Middle frontal gyrus (tissue), 1 donor: ENCODE results near the gene FAM90A1.
"Not testable (repeated sequence)": the region's sequence is repeated elsewhere in the genome, so short reads cannot be mapped to it uniquely, and the experiment has no call there.

ENCODE experiments used
- DNase-seq: peaks from one replicate; pipeline ENCODE4 v3.0.0-alpha.2; 2015; ENCODE audit warnings: low spot score; ENCODE audit errors: extremely low spot score

The FAM90A1 gene

GRCh38 chr12:8233935-8234495 is 6.6 kb upstream of the FAM90A1 start:
- DNase-seq, result not testable (repeated sequence)

DNA sequence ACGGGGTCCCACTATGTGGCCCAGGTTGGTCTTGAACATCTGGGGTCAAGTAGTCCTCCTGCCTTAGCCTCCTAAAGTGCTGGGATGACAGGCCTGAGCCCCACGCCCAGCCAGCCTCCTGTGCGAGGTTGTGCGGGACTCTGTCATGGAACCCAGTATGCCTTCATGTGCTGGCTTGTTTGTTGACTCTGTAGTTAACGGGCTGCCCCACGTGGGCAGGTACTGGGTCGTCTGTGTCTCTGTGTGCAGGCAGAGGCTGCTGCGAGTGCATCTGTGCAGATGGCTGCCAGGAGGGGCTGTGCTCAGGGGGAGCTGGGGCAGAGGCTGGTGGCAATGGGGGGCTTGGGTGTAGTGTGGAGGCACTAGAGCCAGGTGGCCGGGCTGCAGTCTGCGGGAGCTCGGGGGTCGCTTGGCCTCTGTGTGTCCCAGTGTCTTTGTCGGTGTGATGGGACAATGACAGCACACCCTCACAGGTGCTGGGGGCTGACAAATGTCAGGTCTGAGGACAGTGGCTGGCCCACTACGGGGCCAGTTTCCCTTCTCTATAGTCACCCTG is 6.0 kb upstream of the FAM90A1 start:
- DNase-seq, result not testable (repeated sequence)

DNA sequence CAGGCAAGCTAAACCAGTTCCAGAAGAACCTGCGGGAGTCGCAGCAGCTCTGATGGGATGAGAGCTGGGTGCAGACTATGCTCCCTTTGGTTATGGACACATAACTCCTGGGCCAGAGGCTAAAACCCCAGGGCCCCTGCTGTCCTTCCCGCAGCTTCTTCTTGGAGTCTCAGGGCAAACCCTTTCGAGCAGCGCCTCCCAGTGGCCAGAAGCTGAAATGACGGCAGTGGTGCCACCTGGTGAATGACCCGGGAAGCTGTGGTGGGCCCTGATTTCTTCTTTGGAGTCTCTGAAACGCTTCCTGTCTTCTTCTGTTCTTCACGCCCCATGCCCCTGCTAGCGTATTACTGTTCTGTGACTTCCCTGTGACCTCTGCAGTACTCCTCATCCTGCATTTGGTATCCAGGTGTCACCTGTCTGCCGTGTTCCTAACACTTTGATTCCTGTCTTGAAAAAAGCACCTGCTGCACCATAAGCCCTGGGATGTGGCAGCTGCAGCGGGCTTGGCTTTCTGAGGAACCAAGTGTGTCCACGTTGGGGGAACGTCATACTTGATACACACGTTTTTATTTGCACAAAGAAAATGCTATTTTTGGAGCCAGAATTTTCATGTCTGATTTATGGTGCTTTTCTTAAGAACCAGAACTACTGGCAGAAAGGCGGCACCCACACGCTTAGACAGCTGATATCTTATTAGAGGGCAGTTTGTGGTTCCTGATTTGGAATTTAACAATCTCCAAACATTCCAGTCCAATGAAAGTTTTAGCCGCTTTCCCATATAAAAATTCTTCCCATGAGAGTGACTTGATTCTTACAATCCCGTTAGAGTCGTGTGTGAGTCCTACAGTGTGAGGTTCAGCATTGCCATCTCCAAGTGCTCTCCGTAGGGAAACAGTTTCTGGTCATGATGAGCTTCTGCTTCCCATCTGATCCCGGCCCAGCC is 4.5 kb upstream of the FAM90A1 start:
- not testable (repeated sequence) for DNase-seq

DNA sequence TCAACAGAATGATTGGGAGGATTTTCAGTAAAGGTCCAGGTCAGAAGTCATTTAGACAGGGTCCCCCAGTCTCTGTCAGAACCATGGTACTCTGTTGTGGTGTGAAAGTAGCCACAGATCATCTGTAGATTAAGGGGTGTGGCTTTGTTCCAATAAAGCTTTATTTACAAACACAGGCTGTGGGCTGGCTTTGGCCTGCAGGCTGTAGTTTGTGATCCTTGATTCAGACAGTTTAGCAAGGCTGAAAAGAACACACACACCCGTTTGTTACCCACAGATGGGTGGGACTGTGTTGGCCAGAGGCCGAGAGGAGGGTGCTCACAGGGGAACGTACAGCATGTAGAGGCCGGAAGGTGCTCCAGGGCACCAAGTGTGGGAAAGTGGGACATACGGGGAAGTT is 3.6 kb upstream of the FAM90A1 start:
- not testable (repeated sequence) for DNase-seq

GRCh38 chr12:8229486-8229885 is 2.1 kb upstream of the FAM90A1 start:
- DNase-seq, result not testable (repeated sequence)

DNA sequence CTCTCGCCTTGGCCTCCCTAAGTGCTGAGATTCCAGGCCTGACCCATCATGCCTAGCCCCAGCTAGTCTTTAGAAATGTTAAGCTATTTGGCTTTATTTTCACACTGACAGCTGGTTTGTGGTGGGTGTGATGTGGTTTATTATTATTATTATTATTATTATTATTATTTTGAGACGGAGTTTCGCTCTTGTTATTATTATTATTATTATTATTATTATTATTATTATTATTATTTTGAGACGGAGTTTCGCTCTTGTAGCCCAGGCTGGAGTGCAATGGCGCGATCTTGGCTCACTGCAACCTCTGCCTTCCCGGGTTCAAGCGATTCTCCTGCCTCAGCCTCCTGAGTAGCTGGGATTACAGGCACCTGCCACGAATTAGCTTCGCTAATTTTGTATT is 1.2 kb upstream of the FAM90A1 start:
- not testable (repeated sequence) for DNase-seq

- not testable (repeated sequence) for DNase-seq
These were observed 287 bp upstream of the FAM90A1 start for GRCh38 chr12:8227732-8228077.

DNA sequence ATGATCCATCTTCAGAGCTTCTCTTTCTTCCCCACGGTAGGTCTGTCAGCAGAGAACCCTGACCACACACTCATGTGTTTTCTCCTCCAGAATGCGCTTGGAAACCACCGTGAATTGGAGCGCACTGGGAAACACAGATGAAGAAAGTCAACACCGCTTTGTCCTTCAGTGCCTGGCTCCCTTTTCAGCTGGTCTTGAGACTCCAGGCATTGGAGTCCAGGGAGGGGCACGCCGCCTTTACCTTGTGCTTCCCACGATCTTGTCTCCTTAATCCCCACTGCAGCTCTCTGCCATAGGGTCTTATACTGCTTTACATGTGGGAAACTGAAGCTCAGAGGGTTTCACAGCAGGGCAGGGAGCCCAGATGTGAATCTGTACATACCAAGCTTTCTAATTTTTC is 1.1 kb downstream of the FAM90A1 start:
- no peak for DNase-seq

GRCh38 chr12:8224782-8225181 is 2.6 kb downstream of the FAM90A1 start:
- not testable (repeated sequence) for DNase-seq

- not testable (repeated sequence) for DNase-seq
These were observed 3.8 kb downstream of the FAM90A1 start for GRCh38 chr12:8223646-8224045.

DNA sequence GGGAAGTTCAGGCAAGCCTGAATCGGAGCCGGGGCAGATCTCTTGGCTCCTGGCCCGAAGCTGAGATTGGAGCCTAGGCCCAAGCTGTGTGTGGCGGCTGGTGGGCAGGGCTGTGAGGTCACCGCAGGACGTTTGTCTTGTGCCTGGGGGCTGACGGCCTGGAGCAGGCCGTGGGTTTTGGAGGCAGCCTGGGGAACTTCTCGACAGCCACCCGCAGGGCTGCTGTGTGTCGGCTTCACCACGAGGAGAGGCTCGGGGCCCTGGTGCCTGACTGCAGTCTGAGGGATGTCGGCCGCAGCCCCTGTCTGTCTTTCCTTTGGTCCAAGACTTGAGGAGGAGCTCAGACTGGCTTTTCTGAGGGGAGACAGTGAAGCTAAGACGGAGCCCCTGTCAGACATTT is 5.1 kb downstream of the FAM90A1 start:
- DNase-seq, result not testable (repeated sequence)

DNA sequence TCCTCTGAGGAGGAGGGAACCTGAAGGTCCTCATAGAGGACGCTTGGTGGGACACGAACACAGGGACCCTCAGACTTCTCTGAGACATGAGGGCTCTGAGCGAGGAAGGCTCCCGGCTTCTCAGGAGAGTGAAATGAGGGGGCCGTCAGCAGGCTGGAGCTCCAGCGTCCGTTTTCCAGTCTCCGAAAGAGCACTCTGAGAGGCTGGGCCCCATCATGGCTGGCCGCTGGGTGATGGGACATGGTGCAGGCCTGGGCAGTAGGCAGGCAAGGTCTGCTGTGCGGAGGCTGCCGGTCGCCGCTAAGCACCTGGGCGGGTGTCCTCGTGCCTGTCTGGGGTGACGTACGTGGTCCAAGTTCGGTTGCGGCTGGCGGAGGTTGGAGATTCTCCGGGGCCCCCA is 5.6 kb downstream of the FAM90A1 start:
- not testable (repeated sequence) for DNase-seq

DNA sequence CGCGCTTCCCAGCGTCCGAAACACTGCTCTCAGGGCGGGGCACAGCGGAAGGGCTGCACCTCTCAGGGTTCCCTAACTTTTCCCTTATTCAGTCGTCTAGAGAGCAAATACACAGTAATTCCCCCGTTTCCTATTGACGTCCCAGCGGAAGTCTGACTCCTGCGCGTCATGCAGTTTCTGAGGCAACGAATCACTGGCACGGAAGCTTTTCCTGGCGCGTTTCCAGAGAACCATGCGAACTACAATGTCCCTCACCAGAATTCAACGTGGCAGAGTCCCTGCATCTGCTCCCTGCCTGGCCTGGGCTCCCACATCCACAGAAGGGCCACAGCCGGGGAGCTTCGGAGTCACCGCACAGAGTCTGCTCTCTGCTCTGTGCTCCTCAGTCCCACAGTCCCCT is 6.0 kb downstream of the FAM90A1 start:
- not testable (repeated sequence) for DNase-seq

DNA sequence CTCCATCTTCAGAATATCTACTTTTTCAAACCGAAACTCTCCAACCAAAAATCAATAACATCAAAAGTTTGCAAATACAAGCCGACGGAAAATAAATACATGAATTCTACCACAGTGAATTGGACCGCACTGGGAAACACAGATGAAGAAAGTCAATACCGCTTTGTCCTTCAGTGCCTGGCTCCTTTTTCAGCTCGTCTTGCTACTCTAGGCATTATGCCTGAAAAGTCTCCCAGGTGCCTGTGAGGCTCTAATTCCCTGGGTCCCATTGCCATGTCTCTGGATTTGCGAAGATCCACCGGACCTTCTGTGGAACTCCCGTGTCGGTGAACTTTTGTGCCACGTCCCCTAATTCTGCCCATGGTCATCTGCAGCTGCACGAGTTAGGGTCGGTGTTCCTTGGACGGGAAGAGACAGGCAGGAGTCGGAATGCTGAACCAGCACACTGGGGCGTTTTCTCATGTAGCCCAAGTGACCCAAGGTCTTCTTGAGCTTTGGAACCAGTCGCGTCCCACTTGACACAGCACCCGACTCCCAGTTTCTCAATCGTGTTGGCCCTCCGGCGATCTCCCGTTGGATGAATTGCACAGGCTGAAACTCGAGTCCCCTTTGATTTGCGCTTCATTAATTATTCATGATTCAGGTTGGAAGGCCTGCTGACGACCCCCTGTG is 8.6 kb downstream of the FAM90A1 start:
- not testable (repeated sequence) for DNase-seq

- DNase-seq, result not testable (repeated sequence)
These were observed 29.6 kb downstream of the FAM90A1 start for GRCh38 chr12:8197685-8198308.

DNA sequence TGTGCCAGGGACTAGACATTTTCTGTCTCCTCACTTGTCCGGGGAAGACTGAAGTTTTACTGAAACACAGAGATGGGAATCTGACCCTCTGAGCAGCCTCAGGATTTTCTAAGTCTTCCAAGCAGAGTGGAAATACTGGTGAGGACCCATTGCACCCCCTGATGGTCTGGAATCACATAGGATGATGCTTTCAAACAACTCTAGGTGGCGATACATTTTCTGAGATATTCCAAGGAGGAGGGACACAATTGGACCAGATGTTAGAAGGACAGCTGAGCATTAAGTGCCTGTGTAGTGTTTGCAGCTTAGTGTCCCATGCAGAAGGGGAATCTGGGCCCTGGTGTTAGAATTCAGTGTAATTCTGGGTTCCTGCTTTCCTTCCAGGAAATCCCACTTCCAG is 39.3 kb downstream of the FAM90A1 start:
- DNase-seq, result not testable (repeated sequence)

DNA sequence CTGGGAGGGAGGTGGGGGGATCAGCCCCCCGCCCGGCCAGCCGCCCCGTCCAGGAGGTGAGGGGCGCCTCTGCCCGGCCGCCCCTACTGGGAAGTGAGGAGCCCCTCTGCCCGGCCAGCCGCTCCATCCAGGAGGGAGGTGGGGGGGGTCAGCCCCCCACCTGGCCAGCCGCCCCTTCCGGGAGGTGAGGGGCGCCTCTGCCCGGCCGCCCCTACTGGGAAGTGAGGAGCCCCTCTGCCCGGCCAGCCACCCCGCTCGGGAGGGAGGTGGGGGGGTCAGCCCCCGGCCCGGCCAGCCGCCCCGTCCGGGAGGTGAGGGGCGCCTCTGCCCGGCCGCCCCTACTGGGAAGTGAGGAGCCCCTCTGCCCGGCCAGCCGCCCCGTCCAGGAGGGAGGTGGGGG is 43.2 kb downstream of the FAM90A1 start:
- not testable (repeated sequence) for DNase-seq

GRCh38 chr12:8183346-8183745 is 44.1 kb downstream of the FAM90A1 start:
- DNase-seq, result not testable (repeated sequence)

DNA sequence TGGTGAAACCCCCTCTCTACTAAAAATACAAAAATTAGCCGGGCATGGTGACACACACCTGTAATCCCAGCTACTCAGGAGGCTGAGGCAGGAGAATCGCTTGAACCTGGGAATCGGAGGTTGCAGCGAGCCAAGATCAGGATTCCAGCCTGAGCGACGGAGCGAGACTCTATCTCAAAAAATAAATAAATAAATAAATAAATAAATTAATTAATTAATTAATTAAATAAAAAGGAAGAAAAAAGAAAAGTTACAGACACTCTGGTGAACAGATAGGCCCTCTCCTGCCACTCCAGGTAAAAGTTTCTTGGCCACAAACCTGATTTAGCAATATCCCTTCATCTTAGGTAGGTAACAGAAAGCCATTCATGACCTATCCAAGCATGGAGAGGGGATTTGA is 44.5 kb downstream of the FAM90A1 start:
- not testable (repeated sequence) for DNase-seq

DNA sequence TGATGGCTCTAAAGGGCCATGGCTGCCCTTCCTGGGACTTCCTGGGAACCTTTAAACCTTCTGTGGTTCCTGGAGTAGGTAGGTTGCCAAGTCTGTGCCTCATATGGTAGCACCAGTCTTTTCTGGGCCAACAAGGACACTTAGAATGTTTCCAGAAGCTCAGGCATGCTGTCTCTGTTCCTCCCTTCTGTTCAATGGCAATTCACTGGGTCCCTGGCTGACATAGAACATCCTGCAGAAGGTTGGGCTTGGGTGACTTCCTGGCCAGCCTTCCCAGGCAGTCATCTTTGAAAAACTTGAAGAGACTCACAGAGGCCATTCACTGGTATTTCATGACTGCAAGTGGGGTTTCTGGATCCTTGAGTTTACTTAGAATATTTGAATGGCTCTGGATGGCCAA is 46.1 kb downstream of the FAM90A1 start:
- DNase-seq, result not testable (repeated sequence)

GRCh38 chr12:8179989-8180585 is 47.3 kb downstream of the FAM90A1 start:
- DNase-seq, result peak; percentile 64
